ENCODE data around the gene NAT10.

Gene NAT10

GRCh38 chr11:34183848-34184391 is 78.5 kb downstream of the NAT10 start:
- Histone ChIP-seq H3K27me3 (ENCODE audit: low read length) (no peaks in the 10 kb centered on the region), H3K9me3 (ENCODE audit: insufficient read depth, low read length) (no peaks in the 10 kb centered on the region), H3K4me2 (ENCODE audit: low read depth, low read length, poor library complexity, severe bottlenecking) (no peak overlapping the region), H3K4me3 (ENCODE audit: insufficient read depth, low read length, poor library complexity, severe bottlenecking) (no peak overlapping the region), H3K27ac (ENCODE audit: low read depth, low read length) (no peak overlapping the region), H3K36me3 (ENCODE audit: low read length) (no peaks in the 10 kb centered on the region), H4K20me1 (ENCODE audit: low read depth, low read length) (no peaks in the 10 kb centered on the region), H3F3A (ENCODE audit: insufficient read depth) (no peaks in the 10 kb centered on the region), H3K9ac (ENCODE audit: low read length) (no peak overlapping the region), H3K79me2 (ENCODE audit: insufficient read depth, low read length) (no peaks in the 10 kb centered on the region), H2AFZ (ENCODE audit: low read depth, low read length, severe bottlenecking) (no peak overlapping the region), H3K9me2 (replicated peaks; ENCODE audit: insufficient read depth, low read length) (no peaks in the 10 kb centered on the region)
- TF ChIP-seq, protein P1, sequence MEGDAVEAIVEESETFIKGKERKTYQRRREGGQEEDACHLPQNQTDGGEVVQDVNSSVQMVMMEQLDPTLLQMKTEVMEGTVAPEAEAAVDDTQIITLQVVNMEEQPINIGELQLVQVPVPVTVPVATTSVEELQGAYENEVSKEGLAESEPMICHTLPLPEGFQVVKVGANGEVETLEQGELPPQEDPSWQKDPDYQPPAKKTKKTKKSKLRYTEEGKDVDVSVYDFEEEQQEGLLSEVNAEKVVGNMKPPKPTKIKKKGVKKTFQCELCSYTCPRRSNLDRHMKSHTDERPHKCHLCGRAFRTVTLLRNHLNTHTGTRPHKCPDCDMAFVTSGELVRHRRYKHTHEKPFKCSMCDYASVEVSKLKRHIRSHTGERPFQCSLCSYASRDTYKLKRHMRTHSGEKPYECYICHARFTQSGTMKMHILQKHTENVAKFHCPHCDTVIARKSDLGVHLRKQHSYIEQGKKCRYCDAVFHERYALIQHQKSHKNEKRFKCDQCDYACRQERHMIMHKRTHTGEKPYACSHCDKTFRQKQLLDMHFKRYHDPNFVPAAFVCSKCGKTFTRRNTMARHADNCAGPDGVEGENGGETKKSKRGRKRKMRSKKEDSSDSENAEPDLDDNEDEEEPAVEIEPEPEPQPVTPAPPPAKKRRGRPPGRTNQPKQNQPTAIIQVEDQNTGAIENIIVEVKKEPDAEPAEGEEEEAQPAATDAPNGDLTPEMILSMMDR (IDR thresholded peaks at IDR 0.05; ENCODE audit: insufficient read depth, low read length, poor library complexity, severe bottlenecking): no peak
- no peak for TF ChIP-seq EZH2phosphoT487 (conservative IDR thresholded peaks at IDR 0.05; ENCODE audit: low read length)

GRCh38 chr11:34184505-34185015 is 79.1 kb downstream of the NAT10 start:
- Histone ChIP-seq H3K36me3 (ENCODE audit: low read length) (no peaks in the 10 kb centered on the region), H3K79me2 (ENCODE audit: insufficient read depth, low read length) (no peaks in the 10 kb centered on the region), H3K9me2 (replicated peaks; ENCODE audit: insufficient read depth, low read length) (no peaks in the 10 kb centered on the region), H3K4me3 (ENCODE audit: insufficient read depth, low read length, poor library complexity, severe bottlenecking) (no peak overlapping the region), H3F3A (ENCODE audit: insufficient read depth) (no peaks in the 10 kb centered on the region), H3K9me3 (ENCODE audit: insufficient read depth, low read length) (no peaks in the 10 kb centered on the region), H3K4me2 (ENCODE audit: low read depth, low read length, poor library complexity, severe bottlenecking) (no peak overlapping the region), H3K9ac (ENCODE audit: low read length) (no peak overlapping the region), H4K20me1 (ENCODE audit: low read depth, low read length) (no peaks in the 10 kb centered on the region), H2AFZ (ENCODE audit: low read depth, low read length, severe bottlenecking) (no peak overlapping the region), H3K27ac (ENCODE audit: low read depth, low read length) (no peak overlapping the region), H3K27me3 (ENCODE audit: low read length) (no peaks in the 10 kb centered on the region)
- TF ChIP-seq, protein P1 (IDR thresholded peaks at IDR 0.05; ENCODE audit: insufficient read depth, low read length, poor library complexity, severe bottlenecking): no peak
- TF ChIP-seq EZH2phosphoT487 (conservative IDR thresholded peaks at IDR 0.05; ENCODE audit: low read length): no peak

DNA sequence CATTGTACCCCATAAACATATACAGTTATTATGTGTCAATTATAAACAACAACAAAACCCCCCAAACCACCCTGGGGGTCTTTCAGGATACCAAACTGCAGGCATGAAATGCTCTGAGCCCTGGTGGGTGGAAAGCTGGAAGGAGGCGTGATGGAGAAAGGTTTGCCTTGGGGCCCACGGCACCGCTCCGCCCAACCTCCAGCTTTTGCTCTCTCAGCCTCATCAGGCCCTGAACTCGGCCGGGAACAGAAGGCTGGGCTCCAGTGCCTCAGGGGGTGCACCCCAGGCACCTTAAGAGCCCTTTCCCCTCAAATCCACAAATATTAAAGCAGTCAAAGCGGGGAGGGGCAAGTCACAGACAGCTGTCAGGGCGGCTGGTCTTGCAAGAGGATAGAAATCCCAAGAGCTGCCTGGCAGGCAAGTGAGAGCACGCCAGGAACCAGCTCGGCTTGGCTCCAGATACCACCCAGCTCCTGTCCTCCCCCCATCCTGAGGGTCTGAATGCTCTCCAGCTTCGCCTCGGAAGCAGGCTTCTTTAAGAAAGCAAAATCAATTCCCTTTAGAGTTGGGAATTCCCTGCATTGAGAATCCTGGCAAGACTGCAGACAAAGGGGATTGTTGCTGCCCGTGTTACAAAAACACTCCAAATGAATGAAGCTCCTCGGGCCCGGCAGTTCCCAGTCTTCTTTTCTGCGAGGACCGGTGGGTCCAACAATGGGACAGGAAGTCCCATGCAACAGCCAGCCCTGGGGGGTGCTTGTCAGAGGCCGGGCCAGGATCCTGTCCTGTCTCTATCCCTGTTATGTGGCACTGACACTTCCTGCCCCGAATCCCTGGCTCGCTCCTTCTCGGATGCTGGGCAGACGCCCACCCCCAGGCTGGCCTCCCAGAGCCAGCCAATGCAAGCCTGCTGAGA is 80.8 kb downstream of the NAT10 start:
- Histone ChIP-seq H3F3A (ENCODE audit: insufficient read depth) (no peaks in the 10 kb centered on the region), H3K9ac (ENCODE audit: low read length) (no peak overlapping the region), H3K27ac (ENCODE audit: low read depth, low read length) (no peak overlapping the region), H3K27me3 (ENCODE audit: low read length) (no peaks in the 10 kb centered on the region), H2AFZ (ENCODE audit: low read depth, low read length, severe bottlenecking) (no peak overlapping the region), H3K4me3 (ENCODE audit: insufficient read depth, low read length, poor library complexity, severe bottlenecking) (no peak overlapping the region), H3K9me3 (ENCODE audit: insufficient read depth, low read length) (no peaks in the 10 kb centered on the region), H3K36me3 (ENCODE audit: low read length) (no peaks in the 10 kb centered on the region), H3K9me2 (replicated peaks; ENCODE audit: insufficient read depth, low read length) (no peaks in the 10 kb centered on the region), H4K20me1 (ENCODE audit: low read depth, low read length) (no peaks in the 10 kb centered on the region), H3K79me2 (ENCODE audit: insufficient read depth, low read length) (no peaks in the 10 kb centered on the region), H3K4me2 (ENCODE audit: low read depth, low read length, poor library complexity, severe bottlenecking) (no peak overlapping the region)
- TF ChIP-seq, protein P1 (IDR thresholded peaks at IDR 0.05; ENCODE audit: insufficient read depth, low read length, poor library complexity, severe bottlenecking): no peak
- no peak for TF ChIP-seq EZH2phosphoT487 (conservative IDR thresholded peaks at IDR 0.05; ENCODE audit: low read length)
